H9 (cell line): Measurements from ENCODE around the gene MRPL40. TPM values are rescaled to one million over a fixed set of nuclear protein-coding genes. Genes with fewer than 3 reads are reported as not detected.

Experiments
- DNase-seq: peaks from one replicate; pipeline ENCODE4 v3.0.0-alpha.2; 2017
- H2AFZ ChIP-seq: one replicate; pipeline ENCODE4 v1.6.1; 2013; ENCODE audit warnings: mild to moderate bottlenecking, low read length, control low read depth, moderate library complexity
- H2AK5ac ChIP-seq: 2 replicates; pipeline ENCODE4 v1.6.1; 2013; ENCODE audit warnings: low read length, control low read depth, mixed read lengths; ENCODE audit not compliant: insufficient read length
- H2BK120ac ChIP-seq: one replicate; pipeline ENCODE4 v1.6.1; 2013; ENCODE audit warnings: low read depth, mild to moderate bottlenecking, low read length, control low read depth, inconsistent platforms; ENCODE audit not compliant: poor library complexity, severe bottlenecking
- H2BK12ac ChIP-seq: 2 replicates; pipeline ENCODE4 v1.6.1; 2013; ENCODE audit warnings: low read length, control low read depth, mixed read lengths, low read depth; ENCODE audit not compliant: insufficient read length
- H2BK15ac ChIP-seq: 2 replicates; pipeline ENCODE4 v1.6.1; 2013; ENCODE audit warnings: low read depth, low read length, control low read depth
- H2BK20ac ChIP-seq: one replicate; pipeline ENCODE4 v1.6.1; 2013; ENCODE audit warnings: low read depth, mild to moderate bottlenecking, low read length, control low read depth, inconsistent platforms; ENCODE audit not compliant: poor library complexity, severe bottlenecking
- H2BK5ac ChIP-seq: 2 replicates; pipeline ENCODE4 v1.6.1; 2013; ENCODE audit warnings: low read length, control low read depth, mixed read lengths; ENCODE audit not compliant: insufficient read length
- H3K14ac ChIP-seq: 2 replicates; pipeline ENCODE4 v1.6.1; 2013; ENCODE audit warnings: low read length, control low read depth; ENCODE audit not compliant: insufficient read depth
- H3K18ac ChIP-seq: 2 replicates; pipeline ENCODE4 v1.6.1; 2013; ENCODE audit warnings: low read depth, mild to moderate bottlenecking, mixed read lengths, low read length, control low read depth; ENCODE audit not compliant: insufficient read length
- H3K23ac ChIP-seq: 2 replicates; pipeline ENCODE4 v1.6.1; 2013; ENCODE audit warnings: low read length, control low read depth, mixed read lengths, low read depth; ENCODE audit not compliant: insufficient read length
- H3K23me2 ChIP-seq: 2 replicates; pipeline ENCODE4 v1.6.1; 2013; ENCODE audit warnings: low read depth, mild to moderate bottlenecking, mixed read lengths, low read length, control low read depth; ENCODE audit not compliant: insufficient read length, poor library complexity, severe bottlenecking
- H3K27ac ChIP-seq: 2 replicates; pipeline ENCODE4 v1.5.1; 2013; ENCODE audit warnings: low read length, control low read depth, mixed read lengths, low read depth; ENCODE audit not compliant: insufficient read length
- H3K27me3 ChIP-seq: 2 replicates; pipeline ENCODE4 v1.6.1; 2013; ENCODE audit warnings: low read length, control low read depth, inconsistent platforms; ENCODE audit not compliant: insufficient read depth
- H3K4ac ChIP-seq: 2 replicates; pipeline ENCODE4 v1.6.1; 2013; ENCODE audit warnings: low read depth, mild to moderate bottlenecking, control low read depth, inconsistent platforms, low read length, moderate library complexity
- H3K4me1 ChIP-seq: 2 replicates; pipeline ENCODE4 v1.6.1; 2013; ENCODE audit warnings: low read length, control low read depth, inconsistent platforms; ENCODE audit not compliant: insufficient read depth
- H3K4me2 ChIP-seq: 2 replicates; pipeline ENCODE4 v1.6.1; 2013; ENCODE audit warnings: low read length, control low read depth, mixed read lengths; ENCODE audit not compliant: insufficient read length, insufficient read depth
- H3K56ac ChIP-seq: 2 replicates; pipeline ENCODE4 v1.6.1; 2013; ENCODE audit warnings: low read depth, mild to moderate bottlenecking, mixed read lengths, low read length, control low read depth; ENCODE audit not compliant: insufficient read length
- H3K79me1 ChIP-seq: 2 replicates; pipeline ENCODE4 v1.6.1; 2013; ENCODE audit warnings: low read depth, mild to moderate bottlenecking, moderate library complexity, low read length, control low read depth, inconsistent platforms; ENCODE audit not compliant: insufficient read depth, poor library complexity, severe bottlenecking
- H3K79me2 ChIP-seq: 2 replicates; pipeline ENCODE4 v1.6.1; 2013; ENCODE audit warnings: low read length, control low read depth, inconsistent platforms; ENCODE audit not compliant: insufficient read depth
- H3K9ac ChIP-seq: 2 replicates; pipeline ENCODE4 v1.6.1; 2013; ENCODE audit warnings: low read length, control low read depth, mixed read lengths; ENCODE audit not compliant: insufficient read length; ENCODE audit errors: extremely low read depth
- H3K9me3 ChIP-seq: one replicate; pipeline ENCODE4 v1.6.1; 2013; ENCODE audit warnings: low read depth, low read length, inconsistent platforms; ENCODE audit not compliant: control insufficient read depth
- H3T11ph ChIP-seq: one replicate; pipeline ENCODE4 v1.6.1; 2013; ENCODE audit warnings: mild to moderate bottlenecking, low read length, control low read depth, inconsistent platforms
- H4K20me1 ChIP-seq: one replicate; pipeline ENCODE4 v1.6.1; 2013; ENCODE audit not compliant: control insufficient read depth, insufficient read length, insufficient read depth
- H4K5ac ChIP-seq: 2 replicates; pipeline ENCODE4 v1.6.1; 2013; ENCODE audit warnings: low read depth, mild to moderate bottlenecking, mixed read lengths, low read length, control low read depth; ENCODE audit not compliant: insufficient read length
- H4K8ac ChIP-seq: replicated peaks from 2 replicates; pipeline ENCODE4 v1.6.1; 2013; ENCODE audit warnings: low read length, control low read depth, mixed read lengths, low read depth; ENCODE audit not compliant: insufficient read length
- H4K91ac ChIP-seq: 2 replicates; pipeline ENCODE4 v1.6.1; 2013; ENCODE audit warnings: low read depth, mild to moderate bottlenecking, moderate library complexity, mixed read lengths, low read length, control low read depth; ENCODE audit not compliant: insufficient read length
- H3K27ac Mint-ChIP-seq, 3 experiments: 2 replicates in 2 of 3; 3 replicates in 1 of 3; pipeline ENCODE4 v1.8.0; 2020 to 2021; ENCODE audit warnings: mixed read lengths in 3 of 3, mild to moderate bottlenecking in 1 of 3, moderate library complexity in 1 of 3
- H3K27me3 Mint-ChIP-seq: 2 replicates; pipeline ENCODE4 v1.8.0; 2021; ENCODE audit warnings: low read depth, mild to moderate bottlenecking, moderate library complexity, mixed read lengths
- H3K36me3 Mint-ChIP-seq, 3 experiments: 2 replicates in 2 of 3; 3 replicates in 1 of 3; pipeline ENCODE4 v1.8.0; 2020 to 2021; ENCODE audit warnings: low read depth in 3 of 3, mixed read lengths in 3 of 3; ENCODE audit not compliant: insufficient read depth in 1 of 3
- H3K4me1 Mint-ChIP-seq, 2 experiments: 2 replicates each; pipeline ENCODE4 v1.8.0; 2020; ENCODE audit warnings: mixed read lengths in 2 of 2
- H3K4me3 Mint-ChIP-seq, 2 experiments: 2 replicates in 1 of 2; 3 replicates in 1 of 2; pipeline ENCODE4 v1.8.0; 2020 to 2021; ENCODE audit warnings: mild to moderate bottlenecking in 2 of 2, mixed read lengths in 2 of 2, moderate library complexity in 1 of 2
- H3K9me3 Mint-ChIP-seq, 2 experiments: 2 replicates in 1 of 2; 3 replicates in 1 of 2; pipeline ENCODE4 v1.8.0; 2020; ENCODE audit warnings: mild to moderate bottlenecking in 2 of 2, mixed read lengths in 2 of 2, moderate library complexity in 1 of 2
- CTCF ChIP-seq: fragments of 200-600 bp; sonication (generic); conservative IDR thresholded peaks from 3 replicates; pipeline ENCODE4 v1.8.0; 2021; ENCODE audit warnings: antibody characterized with exemption, mild to moderate bottlenecking
- WGBS: extraction: QIAGEN DNeasy Blood & Tissue Kit; methylation state at CpG from one replicate; pipeline ENCODE4 v1.1.7; 2013; ENCODE audit warnings: missing lambda C conversion rate, low lambda C conversion rate, mixed read lengths; ENCODE audit not compliant: insufficient read length; ENCODE audit errors: extremely low coverage; 5-methylcytosine and 5-hydroxymethylcytosine counted together
- total RNA-seq: library from RNA; stranded (reverse); gene quantifications from 2 replicates; pipeline ENCODE4 v1.2.1, GENCODE V29; 2021

Gene MRPL40
- total RNA-seq, 1 experiment from 2014 or later, result 15.2 TPM

GRCh38 chr22:19402642-19403191, 29.6 kb upstream of the MRPL40 start:
- Histone ChIP-seq H3K79me1 (no peaks in the 10 kb centered on the region), H3K79me2 (no peaks in the 10 kb centered on the region), H2BK20ac (no peak overlapping the region), H3T11ph (no peak overlapping the region), H2AK5ac (no peak overlapping the region), H3K9me3 (no peaks in the 10 kb centered on the region), H3K18ac (no peak overlapping the region), H3K4me1 (no peaks in the 10 kb centered on the region), H3K9ac (no peak overlapping the region), H3K4me2 (no peak overlapping the region), H3K56ac (no peak overlapping the region), H4K20me1 (no peaks in the 10 kb centered on the region), H2BK120ac (no peak overlapping the region), H3K27ac (no peak overlapping the region), H2BK5ac (no peak overlapping the region), H2BK15ac (no peak overlapping the region), H3K23ac (no peak overlapping the region), H2AFZ (no peak overlapping the region), H4K5ac (no peak overlapping the region), H4K91ac (no peak overlapping the region), H3K14ac (no peak overlapping the region), H2BK12ac (no peak overlapping the region), H4K8ac (no peak overlapping the region), H3K4ac (no peak overlapping the region), H3K23me2 (no peaks in the 10 kb centered on the region), H3K27me3 (no peaks in the 10 kb centered on the region)
- Mint-ChIP-seq H3K4me3 (no peak overlapping the region), H3K9me3 (no peaks in the 10 kb centered on the region), H3K4me1 (no peaks in the 10 kb centered on the region), H3K27ac (no peak overlapping the region; a peak in 1 of 7 replicates), H3K27me3 (no peaks in the 10 kb centered on the region; the same call in 1 of the 2 replicates), H3K36me3 (peaks cover 25 to 70% (median 44%) of the 10 kb centered on the region in 3 experiments; a peak in 6 of 7 replicates)
- WGBS, result no CpG with 5 or more reads among the region's 4 CpGs
- DNase-seq, result no peak
- no peak for TF ChIP-seq CTCF
